Esophagus squamous epithelium (tissue), 5 donors: ENCODE results near the gene PAM16. TPM values are rescaled to one million over a fixed set of nuclear protein-coding genes. Genes with fewer than 3 reads are reported as not detected.
A peak's percentile ranks its signal among the peaks of the same experiment; 100 is the strongest.

Experiments
- DNase-seq: peaks from one replicate; lab custom pipeline; 2025; lab: John Stamatoyannopoulos, UW
- H3K27ac ChIP-seq, 4 donors: fragments of 200-600 bp; sonication (generic); one replicate each; pipeline ENCODE4 v1.5.1; 2016 to 2019; ENCODE audit warnings: mild to moderate bottlenecking in 1 of 4
- H3K27me3 ChIP-seq, 4 donors: fragments of 200-600 bp; sonication (generic); 1 replicate in 3 of 4; 2 replicates in 1 of 4; pipeline versions ENCODE4 v1.5.1 to v1.6.0; 2017 to 2021; ENCODE audit warnings: antibody characterized with exemption in 1 of 4
- H3K36me3 ChIP-seq, 3 donors: fragments of 200-600 bp; sonication (generic); one replicate each; pipeline ENCODE4 v1.5.1; 2016 to 2019
- H3K4me1 ChIP-seq, 3 donors: fragments of 200-600 bp; sonication (generic); one replicate each; pipeline ENCODE4 v1.5.1; 2017 to 2019
- H3K4me3 ChIP-seq, 4 donors: fragments of 200-600 bp; sonication (generic); 1 replicate in 3 of 4; 2 replicates in 1 of 4; pipeline ENCODE4 v1.5.1; 2016 to 2019; ENCODE audit warnings: mild to moderate bottlenecking in 2 of 4, moderate library complexity in 1 of 4
- H3K9me3 ChIP-seq, 3 donors: fragments of 200-600 bp; sonication (generic); one replicate each; pipeline ENCODE4 v1.5.1; 2016 to 2019
- CTCF ChIP-seq, 6 experiments: fragments of 450-650 bp in 4 of 6; fragments of 200-600 bp in 2 of 6; sonication (generic) in 2 of 6; IDR thresholded peaks; one replicate each; pipeline ENCODE4 v1.5.1; 2016 to 2019; ENCODE audit warnings: antibody characterized with exemption in 6 of 6, mild to moderate bottlenecking in 4 of 6, moderate library complexity in 4 of 6
- POLR2A ChIP-seq, 4 donors: fragments of 450-650 bp; IDR thresholded peaks; one replicate each; pipeline ENCODE4 v1.6.1; 2017; ENCODE audit warnings: antibody characterized with exemption in 4 of 4, mild to moderate bottlenecking in 4 of 4, moderate library complexity in 3 of 4
- WGBS, 2 donors: methylation state at CpG; one replicate each; pipeline ENCODE4 v1.1.5; 2018; 5-methylcytosine and 5-hydroxymethylcytosine counted together
- intact Hi-C: fragments of 100-400 bp; cut with DNase I; formaldehyde crosslinking; loops from one replicate; pipeline ENCODE4 v1.15.0; 2022
- total RNA-seq, 4 donors: library from RNA; depleted of rRNA; stranded (reverse); fragments of >200 nt; gene quantifications; one replicate each; pipeline ENCODE4 v1.1.0, GENCODE V29; 2016
- donor health status: DM: yes; HTN: yes; CAD: no.

The PAM16 gene
- total RNA-seq, 4 donors from 2014 or later = 29.5 to 40.8 (median 33.2) TPM

DNA sequence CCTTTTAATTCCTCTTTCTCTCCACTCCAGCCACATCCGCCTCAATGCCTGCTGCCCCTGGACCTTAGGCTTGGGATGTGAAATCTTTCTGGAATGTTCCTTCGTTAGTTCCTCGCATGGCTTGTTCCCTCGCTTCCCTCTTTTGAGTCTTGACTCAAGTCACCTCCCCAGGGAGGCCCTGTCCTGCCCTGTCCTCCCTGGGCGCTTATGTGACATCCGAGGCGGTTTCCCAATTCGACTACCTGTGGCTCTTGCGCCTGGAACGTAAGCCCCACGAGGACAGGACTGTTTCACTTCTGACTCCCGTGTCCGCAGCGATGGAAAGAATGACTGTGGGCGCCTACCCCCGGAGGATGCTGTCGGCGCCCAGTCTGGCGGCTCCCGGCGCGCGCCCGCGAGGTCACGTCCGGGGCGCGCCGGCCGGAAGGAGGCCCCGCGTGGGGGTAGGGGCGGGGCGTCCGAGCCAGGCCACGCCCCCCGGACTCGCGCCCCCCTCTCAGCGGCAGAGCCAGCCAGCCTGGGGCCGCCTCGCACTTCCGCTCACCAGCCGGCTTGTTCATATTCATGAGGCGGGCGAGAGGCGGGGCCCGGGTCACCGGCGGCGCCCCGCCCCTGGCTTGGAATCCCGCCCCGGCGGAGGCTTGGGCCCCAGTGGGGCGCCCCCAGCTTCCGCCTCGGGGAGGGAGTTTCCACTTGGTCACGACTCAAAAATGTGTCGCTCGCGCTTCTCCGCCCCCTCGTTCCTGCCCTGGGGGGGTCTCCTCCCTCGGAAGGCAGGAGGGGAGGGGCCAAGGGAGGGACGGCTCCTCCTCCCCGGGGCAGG lies 43.7 kb downstream of the PAM16 start:
- WGBS, 2 donors = 13 to 24% methylated on average over 8 to 14 of the region's 68 CpGs

GRCh38 chr16:4306470-4307214 lies 44.5 kb downstream of the PAM16 start:
- H3K27me3 ChIP-seq = no peaks in the 10 kb centered on the region
- H3K4me3 ChIP-seq = peak overlapping the region; percentile 41 to 69 (median 48)
- H3K4me1 ChIP-seq = peaks cover 0 to 42% (median 17%) of the 10 kb centered on the region in 3 donors
- WGBS, 2 donors = 55 to 61% methylated on average over 7 to 14 of the region's 16 CpGs
- no peak for DNase-seq
- intact Hi-C loops = no loop called here
- TF ChIP-seq CTCF (IDR thresholded peaks at IDR 0.05) = no peak
- no peak for TF ChIP-seq POLR2A (IDR thresholded peaks at IDR 0.05)
- no peaks in the 10 kb centered on the region for H3K36me3 ChIP-seq
- peak overlapping the region; percentile 74 to 89 (median 79) for H3K27ac ChIP-seq
- no peaks in the 10 kb centered on the region for H3K9me3 ChIP-seq

More for the DNA sequence above, 43.7 kb downstream of the PAM16 start:
- Histone ChIP-seq H3K4me1 (peaks cover 0 to 42% (median 17%) of the 10 kb centered on the region in 3 donors), H3K9me3 (no peaks in the 10 kb centered on the region), H3K4me3 (peak overlapping the region; percentile 41 to 69 (median 48)), H3K27ac (peak overlapping the region; percentile 74 to 89 (median 79)), H3K36me3 (no peaks in the 10 kb centered on the region), H3K27me3 (no peaks in the 10 kb centered on the region)
- intact Hi-C loops = no loop called here
- TF ChIP-seq POLR2A (IDR thresholded peaks at IDR 0.05) (peak in 2 of 4 donors; percentile 22 to 57), CTCF (IDR thresholded peaks at IDR 0.05) (peak in 1 of 6 experiments; percentile 3)
- DNase-seq = peak; percentile 69

DNA sequence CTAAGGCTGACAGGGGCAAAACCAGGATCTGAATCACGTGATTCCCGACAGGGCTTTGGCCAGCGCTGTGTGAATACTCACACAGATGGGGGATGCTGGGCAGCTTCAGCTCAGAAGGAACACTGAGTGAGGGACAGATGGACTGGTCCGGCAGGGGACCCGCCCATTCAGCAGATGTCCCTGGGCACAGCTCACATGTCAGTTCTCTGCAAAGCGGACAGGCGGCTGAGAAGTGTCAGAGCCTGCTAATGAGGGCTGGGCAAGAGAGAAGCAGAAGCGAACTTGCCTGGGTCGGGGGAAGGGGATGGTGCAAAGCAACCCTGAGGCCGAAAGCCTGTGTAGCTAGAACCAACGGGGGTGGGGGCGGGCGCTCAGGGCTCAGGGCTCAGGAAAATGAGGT lies 47.1 kb downstream of the PAM16 start:
- peaks cover 10 to 38% (median 19%) of the 10 kb centered on the region in 3 donors for H3K4me1 ChIP-seq
- H3K36me3 ChIP-seq = no peaks in the 10 kb centered on the region
- no peaks in the 10 kb centered on the region for H3K27me3 ChIP-seq
- H3K9me3 ChIP-seq = no peaks in the 10 kb centered on the region
- 60 to 75% methylated on average over 5 to 7 of the region's 13 CpGs for WGBS, 2 donors
- no peak overlapping the region for H3K4me3 ChIP-seq
- TF ChIP-seq CTCF (IDR thresholded peaks at IDR 0.05) (no peak), POLR2A (IDR thresholded peaks at IDR 0.05) (no peak)
- intact Hi-C loops = no loop called here
- H3K27ac ChIP-seq = no peak overlapping the region
- no peak for DNase-seq

DNA sequence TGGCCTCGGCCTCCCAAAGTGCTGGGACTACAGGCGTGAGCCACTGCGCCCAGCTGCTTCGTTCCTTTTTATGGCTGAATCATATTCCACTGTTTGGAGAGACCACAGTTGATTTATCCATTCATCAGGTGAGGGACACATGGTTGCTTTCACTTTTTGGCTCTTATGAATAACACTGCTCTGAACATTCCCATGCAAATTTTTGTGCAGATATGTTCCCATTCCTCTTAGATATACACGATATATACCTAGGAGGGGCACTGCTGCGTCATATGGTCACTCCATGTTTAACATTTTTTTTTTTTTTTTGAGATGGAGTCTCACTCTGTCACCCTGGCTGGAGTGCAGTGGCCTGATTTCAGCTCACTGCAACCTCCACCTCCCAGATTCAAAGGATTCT lies 49.2 kb downstream of the PAM16 start:
- H3K4me1 ChIP-seq = peaks cover 20 to 32% (median 24%) of the 10 kb centered on the region in 3 donors
- no peaks in the 10 kb centered on the region for H3K36me3 ChIP-seq
- intact Hi-C loops = no loop called here
- H3K9me3 ChIP-seq = no peaks in the 10 kb centered on the region
- TF ChIP-seq POLR2A (IDR thresholded peaks at IDR 0.05) (no peak), CTCF (IDR thresholded peaks at IDR 0.05) (no peak)
- H3K4me3 ChIP-seq = no peak overlapping the region
- no peak overlapping the region for H3K27ac ChIP-seq
- H3K27me3 ChIP-seq = no peaks in the 10 kb centered on the region
- 93 to 97% methylated on average over 6 of the region's 6 CpGs for whole genome bisulfite sequencing, 2 donors
- no peak for DNase-seq

GRCh38 chr16:4301177-4301576 lies 49.9 kb downstream of the PAM16 start:
- H3K4me3 ChIP-seq = no peak overlapping the region
- no peaks in the 10 kb centered on the region for H3K9me3 ChIP-seq
- no peak for DNase-seq
- TF ChIP-seq POLR2A (IDR thresholded peaks at IDR 0.05) (no peak), CTCF (IDR thresholded peaks at IDR 0.05) (no peak)
- no peak overlapping the region for H3K27ac ChIP-seq
- intact Hi-C loops = no loop called here
- WGBS, 2 donors = 94 to 100% methylated on average over 3 to 4 of the region's 4 CpGs
- peaks cover 16 to 26% (median 20%) of the 10 kb centered on the region in 3 donors for H3K4me1 ChIP-seq
- H3K27me3 ChIP-seq = no peaks in the 10 kb centered on the region
- H3K36me3 ChIP-seq = no peaks in the 10 kb centered on the region
